Measurements from ENCODE around the gene RIMBP2. TPM values are rescaled to one million over a fixed set of nuclear protein-coding genes. Genes with fewer than 3 reads are reported as not detected.
"Not testable (repeated sequence)": the region's sequence is repeated elsewhere in the genome, so short reads cannot be mapped to it uniquely, and the experiment has no call there.

RIMBP2 gene
- polyA plus RNA-seq, 3 donors: 16.5 to 26.5 (median 20.9) TPM

- no peak for DNase-seq (ENCODE audit: extremely low read depth in 1 of 11, low read depth in 9 of 11, low spot score in 4 of 11)
Measured at GRCh38 chr12:130646716-130647370, 69.3 kb downstream of the RIMBP2 start.

GRCh38 chr12:130646191-130646590 lies 69.9 kb downstream of the RIMBP2 start:
- not testable (repeated sequence) for DNase-seq (ENCODE audit: extremely low read depth in 1 of 11, low read depth in 9 of 11, low spot score in 4 of 11)

- DNase-seq (ENCODE audit: extremely low read depth in 1 of 11, low read depth in 9 of 11, low spot score in 4 of 11): peak in 2 of 11 donors; percentile 22 to 33
Measured at GRCh38 chr12:130645751-130646150, 70.3 kb downstream of the RIMBP2 start.

- no peak for DNase-seq (ENCODE audit: extremely low read depth in 1 of 11, low read depth in 9 of 11, low spot score in 4 of 11)
Measured at GRCh38 chr12:130644566-130644965, 71.5 kb downstream of the RIMBP2 start.

- no peak for DNase-seq (ENCODE audit: extremely low read depth in 1 of 11, low read depth in 9 of 11, low spot score in 4 of 11)
Measured at GRCh38 chr12:130644146-130644545, 72.0 kb downstream of the RIMBP2 start.

GRCh38 chr12:130642856-130643255 lies 73.2 kb downstream of the RIMBP2 start:
- no peak for DNase-seq (ENCODE audit: extremely low read depth in 1 of 11, low read depth in 9 of 11, low spot score in 4 of 11)

- DNase-seq (ENCODE audit: extremely low read depth in 1 of 11, low read depth in 9 of 11, low spot score in 4 of 11): no peak
Measured at GRCh38 chr12:130641533-130642184, 74.4 kb downstream of the RIMBP2 start.

- DNase-seq (ENCODE audit: extremely low read depth in 1 of 11, low read depth in 9 of 11, low spot score in 4 of 11): no peak
Measured at GRCh38 chr12:130640901-130641300, 75.2 kb downstream of the RIMBP2 start.

GRCh38 chr12:130640496-130640895 lies 75.6 kb downstream of the RIMBP2 start:
- DNase-seq (ENCODE audit: extremely low read depth in 1 of 11, low read depth in 9 of 11, low spot score in 4 of 11): no peak

- peak in 1 of 11 donors; percentile 42 for DNase-seq (ENCODE audit: extremely low read depth in 1 of 11, low read depth in 9 of 11, low spot score in 4 of 11)
Measured at GRCh38 chr12:130639476-130640424, 76.3 kb downstream of the RIMBP2 start.

- no peak for DNase-seq (ENCODE audit: extremely low read depth in 1 of 11, low read depth in 9 of 11, low spot score in 4 of 11)
Measured at GRCh38 chr12:130636370-130636769, 79.7 kb downstream of the RIMBP2 start.

GRCh38 chr12:130634866-130635265 lies 81.2 kb downstream of the RIMBP2 start:
- DNase-seq (ENCODE audit: extremely low read depth in 1 of 11, low read depth in 9 of 11, low spot score in 4 of 11): no peak

- DNase-seq (ENCODE audit: extremely low read depth in 1 of 11, low read depth in 9 of 11, low spot score in 4 of 11): peak in 5 of 11 donors; percentile 60 to 71 (median 65)
Measured at GRCh38 chr12:130633771-130634170, 82.3 kb downstream of the RIMBP2 start.

- DNase-seq (ENCODE audit: extremely low read depth in 1 of 11, low read depth in 9 of 11, low spot score in 4 of 11): peak in 5 of 11 donors; percentile 38 to 58 (median 57)
Measured at GRCh38 chr12:130632642-130633041, 83.5 kb downstream of the RIMBP2 start.

GRCh38 chr12:130628304-130628703 lies 87.8 kb downstream of the RIMBP2 start:
- no peak for DNase-seq (ENCODE audit: extremely low read depth in 1 of 11, low read depth in 9 of 11, low spot score in 4 of 11)

- no peak for DNase-seq (ENCODE audit: extremely low read depth in 1 of 11, low read depth in 9 of 11, low spot score in 4 of 11)
Measured at GRCh38 chr12:130627175-130627574, 88.9 kb downstream of the RIMBP2 start.

- DNase-seq (ENCODE audit: extremely low read depth in 1 of 11, low read depth in 9 of 11, low spot score in 4 of 11): no peak
Measured at GRCh38 chr12:130626601-130627000, 89.5 kb downstream of the RIMBP2 start.

- no peak for DNase-seq (ENCODE audit: extremely low read depth in 1 of 11, low read depth in 9 of 11, low spot score in 4 of 11)
Measured at GRCh38 chr12:130625201-130625600, 90.9 kb downstream of the RIMBP2 start.

GRCh38 chr12:130622803-130623202 lies 93.3 kb downstream of the RIMBP2 start:
- DNase-seq (ENCODE audit: extremely low read depth in 1 of 11, low read depth in 9 of 11, low spot score in 4 of 11): no peak
